K562 (cell line): ENCODE data around the gene GIGYF2. TPM values are rescaled to one million over a fixed set of nuclear protein-coding genes. Genes with fewer than 3 reads are reported as not detected.

Experiments
- ATAC-seq: fragments of 200-7000 bp; cut with Tn5 transposase; 3 replicates; pipeline ENCODE4 v1.9.1; 2020; ENCODE audit warnings: moderate library complexity
- BruUV-seq: library from RNA; stranded (reverse); fragments of 400-500 nt; replicated peaks from 2 replicates; lab custom pipeline; 2021; lab: Mats Ljungman, UMichigan
- CTCF ChIA-PET: fragments of 300-600 bp; formaldehyde crosslinking; extraction: SDS; loops from one replicate; lab custom pipeline; 2021; ENCODE audit warnings: low intra/inter-chr PET ratio; lab: Yijun Ruan, JAX
- POLR2A ChIA-PET: fragments of 300-600, 350-650 bp; sonication (Branson Sonifier 250); formaldehyde crosslinking; extraction: SDS; loops from one replicate; lab custom pipeline; 2021; ENCODE audit warnings: antibody characterized with exemption, inconsistent platforms; lab: Yijun Ruan, JAX
- DNase-seq, 4 experiments: peaks; one replicate each; pipeline versions ENCODE4 v3.0.0 to v3.0.0-alpha.2; 2011 to 2018; ENCODE audit warnings: low spot score in 3 of 4, mixed read lengths in 3 of 4; ENCODE audit errors: extremely low read depth in 1 of 4
- FAIRE-seq: peaks from 2 replicates; lab custom pipeline; 2011; peaks lifted over from hg19 to GRCh38; lab: Jason Lieb, UNC
- H2AFZ ChIP-seq: 2 replicates; pipeline ENCODE4 v1.6.0; 2011; ENCODE audit warnings: low read depth, low read length, control low read depth, inconsistent platforms
- H3K27ac ChIP-seq: fragments of 200-600 bp; 3 replicates; pipeline ENCODE4 v1.8.0; 2011; ENCODE audit warnings: low read depth, mild to moderate bottlenecking, control low read depth, inconsistent platforms, low read length, moderate library complexity, mixed read lengths; ENCODE audit errors: extremely low read depth
- H3K27me3 ChIP-seq, 2 experiments: fragments of 300-600 bp in 1 of 2; 2 replicates in 1 of 2; 3 replicates in 1 of 2; pipeline versions ENCODE4 v1.6.0 to v1.8.0; 2011; ENCODE audit warnings: inconsistent platforms in 2 of 2, low read length in 2 of 2, mild to moderate bottlenecking in 1 of 2, mixed read lengths in 1 of 2, moderate library complexity in 1 of 2; ENCODE audit not compliant: control insufficient read depth in 2 of 2, insufficient read depth in 2 of 2
- H3K36me3 ChIP-seq: fragments of 300-600 bp; 3 replicates; pipeline ENCODE4 v1.8.0; 2011; ENCODE audit warnings: mild to moderate bottlenecking, low read length, inconsistent platforms; ENCODE audit not compliant: control insufficient read depth, insufficient read depth
- H3K4me1 ChIP-seq, 2 experiments: fragments of 200-600 bp in 1 of 2; replicated peaks in 1 of 2; 2 replicates in 1 of 2; 3 replicates in 1 of 2; pipeline versions ENCODE4 v1.5.1 to v1.8.0; 2011; ENCODE audit warnings: inconsistent platforms in 2 of 2, low read length in 2 of 2, mild to moderate bottlenecking in 1 of 2, mixed read lengths in 1 of 2, moderate library complexity in 1 of 2; ENCODE audit not compliant: control insufficient read depth in 2 of 2, insufficient read depth in 2 of 2
- H3K4me2 ChIP-seq: 2 replicates; pipeline ENCODE4 v1.6.1; 2011; ENCODE audit warnings: low read length, control low read depth, inconsistent platforms, mixed read lengths; ENCODE audit not compliant: insufficient read depth
- H3K4me3 ChIP-seq: fragments of 200-600 bp; sonication (generic), shearing (Covaris generic); 2 replicates; pipeline ENCODE4 v1.5.1; 2016; ENCODE audit warnings: control low read depth, inconsistent platforms
- H3K79me2 ChIP-seq: fragments of 200-600 bp; 3 replicates; pipeline ENCODE4 v1.8.0; 2011; ENCODE audit warnings: low read length, inconsistent platforms; ENCODE audit not compliant: control insufficient read depth, insufficient read depth
- H3K9ac ChIP-seq, 2 experiments: 2 replicates each; pipeline versions ENCODE4 v1.6.0 to v1.6.1; 2011; ENCODE audit warnings: low read depth in 2 of 2, low read length in 2 of 2, control low read depth in 1 of 2, inconsistent platforms in 1 of 2, mild to moderate bottlenecking in 1 of 2, mixed read lengths in 1 of 2; ENCODE audit not compliant: insufficient read depth in 1 of 2
- H3K9me1 ChIP-seq: one replicate; pipeline ENCODE4 v1.6.0; 2011; ENCODE audit warnings: inconsistent platforms, mild to moderate bottlenecking, low read length, moderate library complexity; ENCODE audit not compliant: control insufficient read depth, insufficient read depth
- H3K9me3 ChIP-seq: replicated peaks from 2 replicates; pipeline ENCODE4 v1.5.1; 2011; ENCODE audit warnings: low read depth, low read length, inconsistent platforms; ENCODE audit not compliant: control insufficient read depth, insufficient read depth
- H4K20me1 ChIP-seq: replicated peaks from 2 replicates; pipeline ENCODE4 v1.6.1; 2011; ENCODE audit warnings: low read length, inconsistent platforms, mixed read lengths; ENCODE audit not compliant: control insufficient read depth, insufficient read depth
- BMI1 ChIP-seq: fragments of 150-350 bp; IDR thresholded peaks from 2 replicates; pipeline ENCODE4 v1.6.1; 2014; ENCODE audit warnings: low read length
- CBFA2T3 ChIP-seq: fragments of 450-650 bp; IDR thresholded peaks from 2 replicates; pipeline ENCODE4 v1.6.1; 2017
- CBX3 ChIP-seq, 2 experiments: IDR thresholded peaks; 1 replicate in 1 of 2; 2 replicates in 1 of 2; pipeline ENCODE4 v1.6.1; 2012; ENCODE audit warnings: inconsistent platforms in 2 of 2, low read length in 2 of 2, borderline replicate concordance in 1 of 2, control low read depth in 1 of 2
- GTF2E2 ChIP-seq: fragments of 200-800 bp; sonication (Bioruptor generic); IDR thresholded peaks from 2 replicates; pipeline ENCODE4 v1.6.1; 2016; ENCODE audit warnings: missing genetic modification characterization, missing compliant biosample characterization
- RBFOX2 ChIP-seq: fragments of 200-400 bp; formaldehyde crosslinking; IDR thresholded peaks from 2 replicates; pipeline ENCODE4 v1.6.1; 2017; ENCODE audit warnings: low read depth, mild to moderate bottlenecking, low read length, moderate library complexity
- THAP12 ChIP-seq: fragments of 250-450 bp; sonication (Bioruptor Pico); IDR thresholded peaks from 2 replicates; pipeline ENCODE4 v1.9.0; 2021; ENCODE audit warnings: mild to moderate bottlenecking, inconsistent platforms
- ZNF175 ChIP-seq: fragments of 200-800 bp; sonication (Bioruptor generic); IDR thresholded peaks from 2 replicates; pipeline ENCODE4 v1.6.1; 2016; ENCODE audit warnings: low read depth, mild to moderate bottlenecking, missing genetic modification characterization, missing compliant biosample characterization
- ZNF217 ChIP-seq: sonication (generic); formaldehyde crosslinking; IDR thresholded peaks from 2 replicates; pipeline ENCODE4 v1.8.0; 2022; ENCODE audit warnings: mild to moderate bottlenecking, missing genetic modification reagents
- ZNF263 ChIP-seq: sonication (generic); formaldehyde crosslinking; IDR thresholded peaks from 2 replicates; pipeline ENCODE4 v1.8.0; 2022; ENCODE audit warnings: mild to moderate bottlenecking, missing genetic modification reagents, borderline replicate concordance
- ZNF347 ChIP-seq: fragments of 450-650 bp; formaldehyde crosslinking; IDR thresholded peaks from 2 replicates; pipeline ENCODE4 v1.4.0; 2020; ENCODE audit warnings: low read depth, mild to moderate bottlenecking, moderate library complexity
- WGBS: fragments of 100-300 bp; shearing (Covaris generic); methylation state at CpG from one replicate; pipeline ENCODE4 v1.1.6; 2016; ENCODE audit warnings: low coverage, mixed read lengths; ENCODE audit not compliant: insufficient coverage; ENCODE audit errors: missing lambda C conversion rate; 5-methylcytosine and 5-hydroxymethylcytosine counted together
- in situ Hi-C: fragments of 300-500 bp; cut with MboI; formaldehyde crosslinking; loops from 4 replicates; pipeline ENCODE4 v1.15.0; 2018; ENCODE audit warnings: inconsistent platforms, mixed read lengths
- intact Hi-C: fragments of 100-400 bp; cut with micrococcal nuclease; formaldehyde crosslinking; loops from 2 replicates; pipeline ENCODE4 v1.14.2; 2022
- polyA plus RNA-seq, 8 experiments: library from polyadenylated mRNA; depleted of rRNA in 4 of 8; stranded (reverse) in 5 of 8; unstranded in 3 of 8; fragments of >200 nt; fragmentation: Nextera tagmentation in 2 of 8; fragmentation: Illumina TruSeq in 1 of 8; extraction: Ambion mirVana in 2 of 8; extraction: Trizol in 1 of 8; gene quantifications; 2 replicates each; pipeline versions ENCODE4 v1.2.1 to v1.2.3, GENCODE V29; 2011 to 2014; ENCODE audit warnings: inconsistent platforms in 1 of 8, missing spikeins in 1 of 8
- total RNA-seq, 7 experiments: library from RNA; depleted of rRNA in 6 of 7; stranded (reverse); fragments of >200 nt in 6 of 7; fragmentation: Illumina TruSeq in 2 of 7; extraction: Trizol in 2 of 7; gene quantifications; 2 replicates each; pipeline versions ENCODE4 v1.2.1 to v1.2.3, GENCODE V29; 2011 to 2021; ENCODE audit warnings: low replicate concordance in 1 of 7

The GIGYF2 gene
- total and polyA plus RNA-seq, 9 of the 15 experiments (the other 6 are each of a cell fraction or from before 2014, with no cell fraction given), result 12.7 to 52.7 (median 34.9) TPM

GRCh38 chr2:232882085-232882484 lies 185.0 kb downstream of the GIGYF2 start:
- Histone ChIP-seq H3K9ac (no peak overlapping the region), H4K20me1 (no peaks in the 10 kb centered on the region; the same call in 1 of the 2 replicates), H3K79me2 (no peaks in the 10 kb centered on the region), H3K9me1 (no peaks in the 10 kb centered on the region), H3K27ac (no peak overlapping the region), H3K4me3 (no peak overlapping the region), H3K36me3 (no peaks in the 10 kb centered on the region), H3K4me1 (peaks cover 0 to 6% of the 10 kb centered on the region in 2 experiments; a peak in 2 of 5 replicates), H3K27me3 (peaks cover 19 to 53% of the 10 kb centered on the region in 2 experiments; a peak in 4 of 5 replicates), H2AFZ (no peak overlapping the region), H3K4me2 (no peak overlapping the region), H3K9me3 (no peaks in the 10 kb centered on the region)
- ChIA-PET CTCF (no interaction called here), POLR2A (interaction anchor here (1.5 kb wide), 1 partner anchor 12 kb away, joined by 3 read pairs; the partner anchor contains the start of gene SNORC)
- no TSS peak for BruUV-seq
- 24% methylated on average over 14 of the region's 17 CpGs for WGBS
- in situ Hi-C loops, result no loop called here
- no peak for TF ChIP-seq ZNF175 (CRISPR knock-in tag)
- no peak for TF ChIP-seq CBX3 (IDR thresholded peaks at IDR 0.05; ENCODE audit: borderline replicate concordance in 1 of 2, low read length in 2 of 2)
- no peak for TF ChIP-seq RBFOX2
- no peak for TF ChIP-seq ZNF263
- no peak for FAIRE-seq
- DNase-seq, result no peak
- intact Hi-C loops, result no loop called here
- ATAC-seq, result no peak

- intact Hi-C loops, result no loop called here
- Histone ChIP-seq H4K20me1 (no peaks in the 10 kb centered on the region; the same call in 1 of the 2 replicates), H3K9me3 (no peaks in the 10 kb centered on the region), H3K9me1 (no peaks in the 10 kb centered on the region), H3K4me2 (no peak overlapping the region), H3K4me1 (peaks cover 0 to 6% of the 10 kb centered on the region in 2 experiments; a peak in 2 of 5 replicates), H3K27ac (no peak overlapping the region), H3K36me3 (no peaks in the 10 kb centered on the region), H2AFZ (no peak overlapping the region), H3K27me3 (peaks cover 19 to 57% of the 10 kb centered on the region in 2 experiments; a peak in 4 of 5 replicates), H3K9ac (no peak overlapping the region), H3K4me3 (no peak overlapping the region), H3K79me2 (no peaks in the 10 kb centered on the region)
- ChIA-PET POLR2A (no interaction called here), CTCF (no interaction called here)
- no peak for DNase-seq
- no TSS peak for BruUV-seq
- no peak for ATAC-seq
- in situ Hi-C loops, result no loop called here
- FAIRE-seq, result no peak
- 11% methylated on average over 19 of the region's 20 CpGs for WGBS
- TF ChIP-seq THAP12 (CRISPR knock-in tag) (no peak), GTF2E2 (tag) (no peak), ZNF347 (CRISPR knock-in tag) (no peak), BMI1 (no peak), CBFA2T3 (no peak), ZNF217 (CRISPR knock-in tag) (no peak)
Measured at GRCh38 chr2:232882505-232883115, 185.5 kb downstream of the GIGYF2 start.
